Central memory CD8-positive, alpha-beta T cell (primary cell): ENCODE data around the gene SYNC.
A peak's percentile ranks its signal among the peaks of the same experiment; 100 is the strongest.
"Not testable (repeated sequence)": the region's sequence is repeated elsewhere in the genome, so short reads cannot be mapped to it uniquely, and the experiment has no call there.

Source experiments
- ATAC-seq: fragments of 150-1000 bp; cut with Tn5 transposase; replicated peaks from 2 replicates; pipeline ENCODE4 v1.10.0; 2022; ENCODE audit warnings: mild to moderate bottlenecking, moderate FRiP score, moderate number of reproducible peaks; ENCODE audit not compliant: poor library complexity, severe bottlenecking; ENCODE audit errors: extremely low read depth
- DNase-seq, 2 donors: peaks; one replicate each; pipeline ENCODE4 v3.0.0; 2021; ENCODE audit warnings: low spot score in 2 of 2
- H3K27ac Mint-ChIP-seq: one replicate; pipeline ENCODE4 v1.8.0; 2022; ENCODE audit warnings: low read depth, mild to moderate bottlenecking, moderate library complexity, mixed read lengths
- H3K27me3 Mint-ChIP-seq: one replicate; pipeline ENCODE4 v1.8.0; 2022; ENCODE audit warnings: mixed read lengths
- H3K36me3 Mint-ChIP-seq: one replicate; pipeline ENCODE4 v1.8.0; 2022; ENCODE audit warnings: mild to moderate bottlenecking, moderate library complexity, mixed read lengths; ENCODE audit not compliant: insufficient read depth
- H3K4me1 Mint-ChIP-seq: one replicate; pipeline ENCODE4 v1.8.0; 2022; ENCODE audit warnings: mixed read lengths
- H3K4me3 Mint-ChIP-seq: one replicate; pipeline ENCODE4 v1.8.0; 2022; ENCODE audit warnings: mild to moderate bottlenecking, moderate library complexity, mixed read lengths
- H3K9me3 Mint-ChIP-seq: one replicate; pipeline ENCODE4 v1.8.0; 2022; ENCODE audit warnings: mixed read lengths

Gene SYNC

DNA sequence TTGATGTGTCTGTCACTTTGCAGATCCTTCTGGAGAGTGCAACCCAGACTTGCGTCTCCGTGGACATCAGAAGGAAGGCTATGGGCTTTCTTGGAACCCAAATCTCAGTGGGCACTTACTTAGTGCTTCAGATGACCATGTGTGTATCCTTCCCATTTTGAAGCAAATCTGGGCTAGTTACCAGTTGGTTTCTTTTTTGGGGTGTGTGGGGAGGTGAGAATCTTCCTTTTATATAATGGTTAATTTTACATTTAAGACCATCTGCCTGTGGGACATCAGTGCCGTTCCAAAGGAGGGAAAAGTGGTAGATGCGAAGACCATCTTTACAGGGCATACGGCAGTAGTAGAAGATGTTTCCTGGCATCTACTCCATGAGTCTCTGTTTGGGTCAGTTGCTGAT, 33.9 kb downstream of the SYNC start:
- not testable (repeated sequence) for H3K9me3 Mint-ChIP-seq, ATAC-seq, H3K27me3 Mint-ChIP-seq, DNase-seq, H3K4me1 Mint-ChIP-seq, H3K27ac Mint-ChIP-seq, H3K4me3 Mint-ChIP-seq
- H3K36me3 Mint-ChIP-seq = peaks cover 71% of the 10 kb centered on the region

DNA sequence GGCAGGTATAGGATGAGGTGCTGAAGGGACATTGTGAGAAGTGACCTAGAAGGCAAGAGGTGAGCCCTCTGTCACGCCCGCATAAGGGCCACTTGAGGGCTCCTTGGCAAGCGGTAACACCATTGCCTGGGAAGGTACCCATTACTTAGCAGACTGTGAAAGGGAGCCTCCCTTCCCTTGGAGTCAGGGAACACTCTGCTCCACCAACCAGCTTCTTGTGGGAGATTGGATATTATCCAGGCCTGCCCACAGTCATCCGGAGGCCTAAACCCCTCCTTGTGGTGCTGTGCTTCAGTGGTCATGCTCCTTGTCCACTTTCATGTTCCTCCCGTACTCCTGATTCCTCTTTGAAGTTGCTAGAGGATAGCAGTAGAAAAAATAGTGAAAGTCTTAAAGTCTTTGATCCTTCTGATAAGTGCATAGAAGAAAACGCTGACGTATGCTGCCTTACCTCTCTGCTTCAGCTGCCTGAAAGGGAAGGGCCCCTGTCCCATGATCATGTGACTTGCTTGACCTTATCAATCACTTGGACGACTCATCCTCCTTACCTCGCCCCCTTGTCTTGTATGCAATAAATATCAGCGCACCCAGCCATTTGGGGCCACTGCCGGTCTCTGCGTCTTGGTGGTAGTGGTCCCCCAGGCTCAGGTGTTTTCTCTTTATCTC, 35.5 kb downstream of the SYNC start:
- H3K9me3 Mint-ChIP-seq = no peaks in the 10 kb centered on the region
- peaks cover 70% of the 10 kb centered on the region for H3K36me3 Mint-ChIP-seq
- H3K27ac Mint-ChIP-seq = peak overlapping the region; percentile 35
- peaks cover 6% of the 10 kb centered on the region for H3K4me1 Mint-ChIP-seq
- no peak for ATAC-seq
- no peak overlapping the region for H3K4me3 Mint-ChIP-seq
- no peaks in the 10 kb centered on the region for H3K27me3 Mint-ChIP-seq
- DNase-seq = no peak

DNA sequence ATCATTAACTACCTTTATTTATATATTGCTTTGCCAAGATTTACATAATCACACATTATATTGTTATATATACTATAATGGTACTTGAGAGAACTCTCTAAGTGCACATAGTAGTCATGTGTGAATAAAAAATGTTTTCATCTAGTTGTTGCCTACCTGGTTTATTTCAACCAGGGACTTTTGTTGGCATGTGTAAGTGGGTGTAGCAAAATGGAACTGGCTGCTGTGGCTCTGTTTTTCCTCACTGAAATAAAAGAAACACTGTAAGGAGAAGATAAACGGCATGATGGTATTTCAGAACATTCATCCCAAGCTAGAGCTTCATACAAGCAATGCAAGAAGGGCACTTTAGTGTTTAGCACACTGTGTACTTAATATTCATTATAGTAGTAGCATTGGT, 36.7 kb downstream of the SYNC start:
- Mint-ChIP-seq H3K36me3 (peaks cover 71% of the 10 kb centered on the region), H3K4me1 (peaks cover 7% of the 10 kb centered on the region), H3K27me3 (no peaks in the 10 kb centered on the region), H3K4me3 (no peak overlapping the region), H3K9me3 (no peaks in the 10 kb centered on the region), H3K27ac (no peak overlapping the region)
- ATAC-seq = no peak
- no peak for DNase-seq

DNA sequence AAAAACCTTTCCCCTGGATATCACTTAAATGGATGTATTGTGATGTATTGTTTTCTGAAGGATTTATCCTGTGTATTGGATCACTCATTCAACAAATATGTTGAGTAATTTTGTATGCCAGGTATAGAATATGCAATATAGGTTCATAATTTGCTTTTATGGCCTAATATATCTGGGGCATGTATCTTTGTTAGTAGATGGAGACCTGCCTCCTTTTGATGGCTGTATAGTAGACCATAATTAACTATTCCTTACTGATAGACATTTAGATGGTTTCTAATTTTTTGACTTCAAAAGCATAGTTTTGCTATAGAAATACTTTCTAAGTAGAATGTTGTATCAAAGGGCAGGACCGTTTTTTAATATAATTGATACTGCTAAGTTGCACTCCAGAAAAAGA, 43.0 kb downstream of the SYNC start:
- no peak overlapping the region for H3K27ac Mint-ChIP-seq

DNA sequence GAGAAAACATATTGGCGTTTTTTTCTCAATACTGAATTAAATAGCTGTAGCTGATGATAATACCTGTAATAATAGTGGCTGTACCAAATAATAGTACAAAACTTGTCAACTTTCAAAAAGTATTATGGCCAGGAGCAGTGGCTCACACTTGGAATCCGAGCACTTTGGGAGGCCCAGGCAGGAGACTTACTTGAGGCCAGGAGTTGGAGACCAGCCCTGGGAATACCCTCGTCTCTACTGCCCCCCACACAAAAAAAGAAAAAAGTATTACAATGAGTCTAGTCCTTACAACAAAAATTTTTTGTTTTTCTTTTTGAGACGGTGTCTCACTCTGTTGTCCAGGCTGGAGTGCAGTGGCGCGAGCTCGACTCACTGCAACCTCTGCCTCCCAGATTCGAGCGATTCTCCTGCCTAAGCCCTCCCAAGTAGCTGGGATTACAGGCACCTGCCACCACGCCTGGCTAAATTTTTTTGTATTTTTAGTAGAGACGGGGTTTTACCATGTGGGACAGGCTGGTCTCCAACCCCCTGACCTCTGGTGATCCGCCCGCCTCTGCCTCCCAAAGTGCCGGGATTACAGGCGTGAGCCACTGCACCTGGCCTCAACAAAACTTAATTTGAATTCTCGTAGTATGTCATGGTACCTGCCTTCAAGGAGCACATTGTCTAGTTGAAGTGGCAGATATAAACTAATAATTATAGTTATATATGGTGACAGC, 50.2 kb downstream of the SYNC start:
- DNase-seq (no peak), ATAC-seq (no peak)
- Mint-ChIP-seq H3K4me3 (peak overlapping the region; percentile 80), H3K27ac (peak overlapping the region; percentile 98), H3K36me3 (peaks cover 66% of the 10 kb centered on the region), H3K27me3 (no peaks in the 10 kb centered on the region), H3K4me1 (peaks cover 54% of the 10 kb centered on the region), H3K9me3 (no peaks in the 10 kb centered on the region)

More for the DNA sequence above, 43.0 kb downstream of the SYNC start:
- no peak overlapping the region for H3K4me3 Mint-ChIP-seq
- DNase-seq = no peak
- no peak for ATAC-seq
- H3K9me3 Mint-ChIP-seq = no peaks in the 10 kb centered on the region
- H3K36me3 Mint-ChIP-seq = peaks cover 83% of the 10 kb centered on the region
- H3K4me1 Mint-ChIP-seq = peaks cover 41% of the 10 kb centered on the region
- H3K27me3 Mint-ChIP-seq = no peaks in the 10 kb centered on the region

DNA sequence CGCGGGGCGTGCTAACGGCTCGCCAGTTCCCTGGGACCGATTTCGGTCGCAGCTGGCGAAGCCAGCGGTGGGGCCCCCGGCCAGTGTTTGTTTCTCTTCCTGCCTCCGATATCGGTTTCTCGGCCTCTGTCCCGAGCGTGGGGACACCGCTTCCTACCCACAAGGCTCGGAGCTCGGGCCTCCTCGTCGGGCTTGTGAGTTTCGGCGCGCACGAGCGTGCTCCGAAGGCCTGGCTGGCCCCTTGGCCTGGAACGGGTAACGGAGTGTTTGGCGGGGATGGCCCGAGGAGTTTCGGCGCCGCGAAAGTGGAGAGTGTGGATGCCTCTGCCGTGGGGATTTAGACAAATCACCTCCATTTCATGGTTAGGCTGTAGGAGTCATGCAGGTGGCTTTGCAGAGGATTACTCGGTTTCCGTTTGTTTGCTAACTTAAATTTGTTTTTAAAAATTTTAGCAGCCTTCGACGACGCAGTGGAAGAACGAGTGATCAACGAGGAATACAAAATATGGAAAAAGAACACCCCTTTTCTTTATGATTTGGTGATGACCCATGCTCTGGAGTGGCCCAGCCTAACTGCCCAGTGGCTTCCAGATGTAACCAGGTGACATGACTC, 51.0 kb downstream of the SYNC start:
- peaks cover 60% of the 10 kb centered on the region for H3K36me3 Mint-ChIP-seq
- no peak for ATAC-seq
- H3K4me3 Mint-ChIP-seq = peak overlapping the region; percentile 80
- H3K4me1 Mint-ChIP-seq = peaks cover 48% of the 10 kb centered on the region
- no peaks in the 10 kb centered on the region for H3K27me3 Mint-ChIP-seq
- H3K9me3 Mint-ChIP-seq = no peaks in the 10 kb centered on the region
- H3K27ac Mint-ChIP-seq = peak overlapping the region; percentile 98
- DNase-seq = no peak

DNA sequence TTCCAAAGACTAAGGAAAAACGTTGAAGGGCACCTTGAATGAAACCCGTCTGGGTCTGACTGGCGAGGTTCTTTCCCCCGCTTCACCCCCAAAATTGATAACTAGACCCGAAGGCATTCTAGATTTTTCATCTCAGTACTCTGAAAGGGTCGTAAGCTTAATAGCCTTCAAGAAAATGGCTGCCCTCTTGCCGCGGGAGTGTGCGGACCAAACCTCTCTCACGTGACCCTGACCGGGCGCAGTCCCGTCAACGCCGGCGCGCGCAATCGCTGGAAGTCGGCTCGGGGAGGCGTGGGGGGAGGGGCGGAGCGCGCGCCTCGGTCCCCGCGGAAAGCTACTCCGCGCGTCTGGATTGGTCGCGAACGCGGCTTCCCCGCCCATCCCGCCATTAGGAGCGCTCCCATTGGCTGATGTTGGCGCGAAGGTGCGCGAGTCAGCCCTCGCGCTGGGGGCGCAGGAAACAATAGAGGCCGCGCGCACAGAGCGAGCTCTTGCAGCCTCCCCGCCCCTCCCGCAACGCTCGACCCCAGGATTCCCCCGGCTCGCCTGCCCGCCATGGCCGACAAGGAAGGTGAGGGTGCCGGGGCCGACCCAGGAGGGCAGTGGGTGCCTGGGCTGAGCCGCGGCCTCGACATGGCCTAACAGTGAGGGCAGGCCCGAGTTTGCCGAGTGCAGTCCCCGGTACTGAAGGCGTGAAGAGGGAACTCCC, 51.7 kb downstream of the SYNC start, which contains the start of gene RBBP4:
TSS of gene RBBP4 (plus strand) at position 457 of the 709 bp plus-strand sequence. CDS start at position 556, 99 bp downstream.
- H3K27me3 Mint-ChIP-seq = no peaks in the 10 kb centered on the region
- H3K36me3 Mint-ChIP-seq = peaks cover 56% of the 10 kb centered on the region
- peak within 1 kb of the TSS; percentile 80 for H3K4me3 Mint-ChIP-seq
- DNase-seq (peak; percentile 96 to 98), ATAC-seq (peak; percentile 85)
- H3K27ac Mint-ChIP-seq = peak within 1 kb of the TSS; percentile 98
- no peaks in the 10 kb centered on the region for H3K9me3 Mint-ChIP-seq
- H3K4me1 Mint-ChIP-seq = peaks cover 46% of the 10 kb centered on the region

DNA sequence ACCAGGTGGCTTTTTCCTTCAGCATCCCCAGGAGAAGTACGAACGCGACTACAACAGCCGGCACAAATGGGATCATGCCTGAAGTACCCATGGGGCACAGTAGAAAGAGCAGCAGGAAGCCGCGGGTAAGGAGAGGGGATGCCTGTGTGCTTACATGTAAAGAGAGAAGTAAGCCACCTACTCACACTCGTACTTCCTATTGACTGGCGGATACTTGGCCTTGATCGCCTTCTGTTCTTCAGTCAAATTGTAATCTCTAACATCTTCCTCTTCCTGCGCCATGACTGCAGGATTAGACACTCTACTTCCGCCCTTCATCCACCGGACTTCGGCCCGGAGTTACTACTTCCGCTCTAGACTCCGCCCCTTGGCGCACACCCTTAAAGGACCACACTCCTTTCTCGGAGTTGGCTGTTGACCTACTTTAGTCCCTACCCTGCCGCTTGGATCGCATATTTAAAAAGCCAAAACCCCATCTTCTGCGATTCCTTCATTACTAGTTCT, 52.3 kb downstream of the SYNC start, which contains the start of gene ZBTB8OS:
TSS of gene ZBTB8OS (minus strand) at position 303 of the 504 bp plus-strand sequence. CDS start at position 282, 21 bp downstream.
- Mint-ChIP-seq H3K36me3 (peaks cover 55% of the 10 kb centered on the region), H3K9me3 (no peaks in the 10 kb centered on the region), H3K4me3 (peak within 1 kb of the TSS; percentile 80), H3K4me1 (peaks cover 40% of the 10 kb centered on the region), H3K27ac (peak within 1 kb of the TSS; percentile 98), H3K27me3 (no peaks in the 10 kb centered on the region)
- ATAC-seq (peak; percentile 84), DNase-seq (peak; percentile 75 to 85)

DNA sequence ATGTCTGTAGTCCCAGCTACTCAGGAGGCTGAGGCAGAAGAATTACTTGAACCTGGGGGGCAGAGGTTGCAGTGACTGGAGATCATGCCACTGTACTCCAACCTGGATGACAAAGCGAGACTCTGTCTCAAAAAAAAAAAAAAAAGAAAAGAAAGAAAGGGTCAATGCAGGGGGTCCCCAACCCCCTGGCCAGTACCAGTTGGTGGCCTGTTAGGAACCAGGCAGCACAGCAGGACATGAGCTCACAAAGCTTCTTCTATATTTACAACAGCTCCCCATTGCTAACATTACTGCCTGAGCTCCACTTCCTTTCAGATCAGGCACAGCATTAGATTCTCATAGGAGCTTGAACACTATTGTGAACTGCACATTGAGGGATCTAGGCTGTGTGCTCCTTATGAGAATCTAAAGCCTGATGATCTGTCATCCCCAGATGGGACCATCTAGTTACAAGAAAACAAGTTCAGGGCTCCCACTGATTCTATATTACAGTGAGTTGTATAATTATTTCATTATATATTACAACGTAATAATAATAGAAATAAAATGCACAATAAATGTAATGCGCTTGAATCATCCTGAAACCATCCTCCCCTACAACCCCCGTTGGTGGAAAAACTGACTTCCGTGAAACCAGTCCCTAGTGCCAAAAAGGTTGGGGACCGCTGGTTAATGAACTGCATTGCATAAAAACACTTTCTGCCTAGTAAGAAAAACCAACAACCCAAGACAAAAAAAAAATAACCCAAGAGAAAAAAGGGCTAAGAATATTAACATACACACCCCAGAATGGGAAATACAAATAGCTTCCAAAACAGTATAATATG, 55.0 kb downstream of the SYNC start:
- Mint-ChIP-seq H3K4me3 (peak overlapping the region; percentile 80), H3K36me3 (peaks cover 34% of the 10 kb centered on the region), H3K9me3 (no peaks in the 10 kb centered on the region), H3K4me1 (peaks cover 25% of the 10 kb centered on the region), H3K27ac (peak overlapping the region; percentile 76), H3K27me3 (no peaks in the 10 kb centered on the region)
- DNase-seq = no peak
- ATAC-seq = no peak

DNA sequence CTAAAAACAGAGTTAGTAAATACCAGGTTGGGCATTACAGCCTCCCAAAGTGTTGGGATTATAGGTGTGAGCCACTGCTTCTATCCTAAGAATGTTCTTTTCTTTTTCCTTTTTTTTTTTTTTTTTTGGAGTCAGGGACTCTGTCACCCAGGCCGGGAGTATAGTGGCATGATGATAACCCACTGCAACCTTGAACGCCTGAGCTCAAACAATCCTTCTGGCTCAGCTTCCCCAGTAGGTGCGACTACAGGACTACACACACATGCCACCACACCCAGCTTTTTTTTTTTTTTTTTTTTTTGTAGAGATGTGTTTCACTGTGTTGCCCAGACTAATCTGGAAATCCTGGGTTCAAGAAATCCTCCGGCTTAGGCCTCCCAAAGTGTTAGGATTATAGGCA, 58.1 kb downstream of the SYNC start:
- Mint-ChIP-seq H3K4me1 (peaks cover 18% of the 10 kb centered on the region), H3K27me3 (no peaks in the 10 kb centered on the region), H3K9me3 (no peaks in the 10 kb centered on the region), H3K36me3 (peaks cover 14% of the 10 kb centered on the region), H3K4me3 (no peak overlapping the region), H3K27ac (no peak overlapping the region)
- ATAC-seq (no peak), DNase-seq (no peak)

DNA sequence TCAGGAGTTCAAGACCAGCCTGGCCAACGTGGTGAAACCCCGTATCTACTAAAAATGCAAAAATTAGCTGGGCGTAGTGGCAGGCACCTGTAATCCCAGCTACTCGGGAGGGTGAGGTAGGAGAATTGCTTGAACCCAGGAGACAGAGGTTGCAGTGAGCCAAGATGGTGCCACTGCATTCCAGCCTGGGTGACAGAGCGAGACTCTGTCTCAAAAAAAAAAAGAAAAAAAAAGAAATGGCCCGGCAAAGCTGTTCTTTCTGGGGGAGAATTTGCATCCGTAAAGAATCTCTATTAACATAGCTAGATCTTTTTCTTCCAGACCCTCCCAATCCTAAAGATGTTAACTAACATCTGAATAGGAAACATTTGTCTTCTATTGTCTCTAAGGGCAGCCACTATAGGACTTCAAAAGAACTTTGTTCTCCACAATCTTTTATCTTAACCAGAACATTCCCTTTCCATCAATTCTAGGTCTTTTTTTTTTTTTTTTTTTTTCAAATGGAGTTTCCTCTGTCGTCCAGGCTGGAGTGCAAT, 60.2 kb downstream of the SYNC start:
- H3K4me1 Mint-ChIP-seq, H3K27ac Mint-ChIP-seq, H3K9me3 Mint-ChIP-seq, DNase-seq, ATAC-seq, H3K4me3 Mint-ChIP-seq, H3K27me3 Mint-ChIP-seq: not testable (repeated sequence)
- peaks cover 13% of the 10 kb centered on the region for H3K36me3 Mint-ChIP-seq
